ENCODE results near the gene SIPA1L2.

The SIPA1L2 gene, protein sequence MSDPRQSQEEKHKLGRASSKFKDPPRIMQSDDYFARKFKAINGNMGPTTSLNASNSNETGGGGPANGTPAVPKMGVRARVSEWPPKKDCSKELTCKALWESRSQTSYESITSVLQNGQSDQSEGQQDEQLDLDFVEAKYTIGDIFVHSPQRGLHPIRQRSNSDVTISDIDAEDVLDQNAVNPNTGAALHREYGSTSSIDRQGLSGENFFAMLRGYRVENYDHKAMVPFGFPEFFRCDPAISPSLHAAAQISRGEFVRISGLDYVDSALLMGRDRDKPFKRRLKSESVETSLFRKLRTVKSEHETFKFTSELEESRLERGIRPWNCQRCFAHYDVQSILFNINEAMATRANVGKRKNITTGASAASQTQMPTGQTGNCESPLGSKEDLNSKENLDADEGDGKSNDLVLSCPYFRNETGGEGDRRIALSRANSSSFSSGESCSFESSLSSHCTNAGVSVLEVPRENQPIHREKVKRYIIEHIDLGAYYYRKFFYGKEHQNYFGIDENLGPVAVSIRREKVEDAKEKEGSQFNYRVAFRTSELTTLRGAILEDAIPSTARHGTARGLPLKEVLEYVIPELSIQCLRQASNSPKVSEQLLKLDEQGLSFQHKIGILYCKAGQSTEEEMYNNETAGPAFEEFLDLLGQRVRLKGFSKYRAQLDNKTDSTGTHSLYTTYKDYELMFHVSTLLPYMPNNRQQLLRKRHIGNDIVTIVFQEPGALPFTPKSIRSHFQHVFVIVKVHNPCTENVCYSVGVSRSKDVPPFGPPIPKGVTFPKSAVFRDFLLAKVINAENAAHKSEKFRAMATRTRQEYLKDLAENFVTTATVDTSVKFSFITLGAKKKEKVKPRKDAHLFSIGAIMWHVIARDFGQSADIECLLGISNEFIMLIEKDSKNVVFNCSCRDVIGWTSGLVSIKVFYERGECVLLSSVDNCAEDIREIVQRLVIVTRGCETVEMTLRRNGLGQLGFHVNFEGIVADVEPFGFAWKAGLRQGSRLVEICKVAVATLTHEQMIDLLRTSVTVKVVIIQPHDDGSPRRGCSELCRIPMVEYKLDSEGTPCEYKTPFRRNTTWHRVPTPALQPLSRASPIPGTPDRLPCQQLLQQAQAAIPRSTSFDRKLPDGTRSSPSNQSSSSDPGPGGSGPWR (N-terminal part only)

DNA sequence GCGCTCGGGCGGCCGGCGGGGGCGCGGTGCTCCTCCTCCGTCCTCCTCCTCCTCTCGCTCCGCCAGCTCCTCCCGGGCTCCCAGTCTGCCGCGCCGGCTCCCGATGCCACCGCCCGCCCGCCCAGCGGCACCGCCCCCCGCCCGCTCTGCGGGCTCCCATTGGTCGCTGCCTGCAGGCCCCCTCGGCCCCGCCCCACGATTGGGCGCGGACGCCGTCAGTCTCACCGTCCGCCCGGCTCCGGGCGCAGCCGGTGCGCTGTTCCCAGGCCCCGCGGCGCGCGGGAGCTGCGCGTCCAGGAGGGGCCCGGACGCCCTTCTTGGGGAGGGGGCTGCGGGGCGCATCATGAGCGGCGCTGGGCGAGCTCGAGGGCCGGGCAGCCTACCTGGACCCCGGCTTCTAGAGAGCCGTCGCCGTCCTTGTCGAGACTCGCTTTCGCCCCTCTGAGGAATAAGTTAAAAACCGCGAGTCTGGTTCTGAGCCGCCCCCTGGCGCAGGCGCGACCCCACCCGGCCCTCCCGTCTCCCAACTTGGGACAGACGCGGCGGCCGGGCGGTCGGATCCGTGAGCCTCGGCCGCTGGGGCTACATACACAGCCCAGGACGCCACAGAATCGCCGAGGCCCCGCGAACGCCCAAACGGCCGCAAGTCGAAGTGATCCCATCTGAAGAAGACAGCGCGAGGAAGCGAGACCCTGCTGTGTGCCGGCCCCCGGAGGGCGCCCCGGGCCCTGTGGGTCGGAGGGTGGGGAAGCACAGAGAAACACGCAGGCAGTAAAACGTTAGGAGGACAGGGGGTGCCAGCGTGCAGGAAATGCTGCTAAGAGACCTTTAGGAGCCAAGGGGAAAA, at the start of gene SIPA1L2:
Gene SIPA1L2, minus strand, starts transcription at position 87 of the 847 bp plus-strand sequence. CDS start 114,794 bp downstream, outside the sequence.
- peak within 1 kb of the TSS; percentile 78 for H3K4me3 ChIP-seq (ENCODE audit: low read length)
- no peak for TF ChIP-seq ZNF274 (IDR thresholded peaks at IDR 0.05; ENCODE audit: low read depth, low read length)

DNA sequence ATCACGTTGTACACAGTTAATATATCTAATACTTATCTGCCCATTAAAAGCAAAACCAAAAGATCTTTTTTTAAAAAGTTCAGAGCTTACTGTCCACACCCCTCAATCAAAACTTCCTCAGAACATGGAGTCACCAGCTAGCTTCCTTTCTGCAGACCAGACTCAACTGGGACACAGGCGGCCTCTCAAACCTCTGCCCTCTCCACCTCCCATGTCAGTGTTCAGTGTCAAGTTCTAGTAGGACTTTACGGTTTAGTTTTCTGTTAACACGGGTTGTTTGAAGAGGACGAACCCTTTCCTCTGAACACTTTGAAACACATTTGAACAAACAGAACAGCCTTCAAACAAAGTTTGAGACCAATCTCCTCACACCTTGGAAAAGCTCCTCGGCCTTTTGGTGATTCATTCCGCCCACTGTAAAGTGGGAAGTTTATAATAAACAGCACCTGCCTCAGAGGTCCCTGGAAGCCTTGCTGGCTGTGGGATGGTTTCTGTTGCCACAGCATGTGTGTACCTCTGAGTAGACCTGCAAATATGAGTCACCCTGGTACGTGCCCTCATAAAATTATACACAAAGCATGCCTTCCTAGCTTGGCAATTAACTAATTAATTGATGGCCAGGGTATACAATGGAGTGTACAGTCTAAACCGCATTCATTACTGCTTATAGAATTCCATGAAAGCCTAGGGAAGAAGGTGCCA, 48.4 kb upstream of the SIPA1L2 start:
- H3K4me3 ChIP-seq (ENCODE audit: low read length) = no peak overlapping the region
- TF ChIP-seq ZNF274 (IDR thresholded peaks at IDR 0.05; ENCODE audit: low read depth, low read length) = no peak

DNA sequence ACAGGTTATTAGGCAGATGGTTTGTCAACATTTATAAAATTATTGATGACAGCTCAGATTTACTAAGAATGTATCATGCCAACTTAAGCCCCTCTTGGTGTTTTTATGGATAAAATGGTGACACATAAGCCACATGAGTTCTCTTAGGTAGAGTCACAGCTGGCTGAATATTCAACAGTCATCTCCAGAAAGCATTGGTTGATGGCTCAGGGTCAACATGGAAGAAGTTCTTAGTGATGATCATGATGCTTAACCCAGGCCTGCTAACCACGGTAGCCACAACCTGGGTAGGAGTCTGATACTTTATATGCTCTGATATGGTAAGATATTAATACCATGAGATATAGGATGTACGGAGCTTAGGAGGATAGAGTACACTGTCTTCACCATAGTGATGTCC, 46.4 kb upstream of the SIPA1L2 start:
- H3K4me3 ChIP-seq (ENCODE audit: low read length) = no peak overlapping the region
- TF ChIP-seq ZNF274 (IDR thresholded peaks at IDR 0.05; ENCODE audit: low read depth, low read length) = no peak

DNA sequence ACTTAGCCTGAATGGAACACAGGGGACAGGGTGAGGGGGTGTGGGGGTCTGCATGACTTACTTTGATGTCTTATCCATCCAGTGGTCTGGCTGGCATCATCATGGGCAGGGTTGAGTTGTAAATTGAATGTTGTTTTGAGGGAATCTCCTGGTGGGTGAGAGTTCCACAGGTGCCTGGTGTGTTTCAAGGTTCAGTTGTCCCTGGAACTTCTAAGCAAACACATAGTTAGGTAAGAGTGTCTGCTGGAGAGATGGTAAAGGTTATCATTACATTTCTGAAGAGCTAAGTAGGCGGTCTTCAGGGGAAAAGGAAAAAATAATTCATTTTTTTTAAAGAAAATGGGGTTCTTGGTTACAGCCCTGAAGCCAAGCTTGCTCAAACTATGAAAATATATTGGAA, 46.0 kb upstream of the SIPA1L2 start:
- H3K4me3 ChIP-seq (ENCODE audit: low read length) = no peak overlapping the region
- TF ChIP-seq ZNF274 (IDR thresholded peaks at IDR 0.05; ENCODE audit: low read depth, low read length) = no peak

DNA sequence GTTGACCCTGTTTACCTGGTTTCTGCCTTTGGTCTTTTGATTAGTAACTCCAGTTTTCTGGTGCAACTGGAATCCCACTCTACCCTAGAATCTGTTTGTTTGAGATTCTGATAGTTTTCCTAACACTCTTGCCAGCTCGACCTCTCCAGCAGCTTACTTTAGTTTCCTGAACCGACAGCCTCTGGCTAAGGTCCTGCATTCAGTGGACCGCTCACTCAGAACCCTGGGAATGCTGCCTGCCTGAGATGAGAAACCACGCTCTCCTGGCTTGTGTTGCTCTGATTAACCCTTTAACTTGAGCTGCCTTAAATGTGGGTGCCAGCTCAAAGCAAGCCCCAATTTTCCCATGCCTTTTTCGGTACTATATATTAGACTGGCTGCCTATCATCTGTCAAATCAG, 45.3 kb upstream of the SIPA1L2 start:
- H3K4me3 ChIP-seq (ENCODE audit: low read length) = no peak overlapping the region
- TF ChIP-seq ZNF274 (IDR thresholded peaks at IDR 0.05; ENCODE audit: low read depth, low read length) = no peak

DNA sequence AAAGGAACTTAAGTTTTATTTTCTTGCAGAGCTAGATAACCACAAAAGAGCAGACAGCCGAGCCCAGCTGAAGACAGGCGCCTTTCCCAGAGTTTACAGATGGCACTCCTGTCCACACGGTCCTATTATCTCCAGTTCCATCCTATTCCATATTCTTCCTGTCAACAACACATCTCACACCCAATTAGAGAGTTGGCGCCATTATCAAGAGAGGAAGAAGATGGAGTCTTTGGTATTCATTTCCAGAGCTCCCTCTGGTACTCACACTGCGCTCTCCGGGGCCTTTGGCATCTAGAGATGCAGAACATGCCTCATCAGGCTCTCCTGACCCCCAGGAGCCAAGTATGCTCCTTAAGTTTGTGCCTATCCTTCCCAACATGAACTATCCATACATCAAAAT, 43.3 kb upstream of the SIPA1L2 start:
- no peak overlapping the region for H3K4me3 ChIP-seq (ENCODE audit: low read length)

DNA sequence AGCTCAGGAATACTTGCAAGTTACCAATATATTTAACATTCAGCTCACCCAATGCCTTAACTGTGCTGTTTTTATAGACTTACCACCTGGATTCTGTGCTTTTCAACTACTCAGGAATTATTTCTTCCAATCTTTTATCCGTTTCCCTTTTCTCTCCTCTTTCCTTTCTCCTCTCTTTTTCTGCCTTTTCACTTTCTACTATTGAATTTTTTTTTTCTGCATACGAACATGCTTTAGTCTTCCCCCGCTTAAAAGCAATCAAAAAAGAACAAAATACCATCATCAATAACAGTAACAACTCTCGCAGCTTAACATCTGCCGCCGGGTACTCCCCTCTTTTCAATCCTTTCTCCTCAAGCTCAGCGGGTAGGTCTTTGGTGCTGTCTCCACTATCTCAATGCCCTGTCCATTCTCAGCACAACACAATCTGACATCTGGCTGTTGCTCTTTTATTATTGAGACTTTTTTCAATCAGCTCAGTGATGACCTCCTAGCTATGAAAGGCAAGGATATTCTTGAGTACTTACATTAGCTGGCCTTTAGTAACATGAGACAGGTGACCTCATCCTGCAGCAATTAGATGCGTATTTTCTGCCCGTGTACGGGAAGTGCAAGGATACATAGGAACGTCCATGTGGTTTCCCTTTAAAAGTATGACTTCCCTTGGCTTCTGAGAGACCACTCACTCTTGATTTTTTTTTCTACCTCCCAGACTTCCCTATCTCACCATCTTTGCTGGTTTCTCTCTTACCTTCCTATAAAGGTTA, 40.2 kb upstream of the SIPA1L2 start:
- no peak for TF ChIP-seq ZNF274 (IDR thresholded peaks at IDR 0.05; ENCODE audit: low read depth, low read length)
- H3K4me3 ChIP-seq (ENCODE audit: low read length) = no peak overlapping the region

More for the DNA sequence above, 43.3 kb upstream of the SIPA1L2 start:
- TF ChIP-seq ZNF274 (IDR thresholded peaks at IDR 0.05; ENCODE audit: low read depth, low read length) = no peak

DNA sequence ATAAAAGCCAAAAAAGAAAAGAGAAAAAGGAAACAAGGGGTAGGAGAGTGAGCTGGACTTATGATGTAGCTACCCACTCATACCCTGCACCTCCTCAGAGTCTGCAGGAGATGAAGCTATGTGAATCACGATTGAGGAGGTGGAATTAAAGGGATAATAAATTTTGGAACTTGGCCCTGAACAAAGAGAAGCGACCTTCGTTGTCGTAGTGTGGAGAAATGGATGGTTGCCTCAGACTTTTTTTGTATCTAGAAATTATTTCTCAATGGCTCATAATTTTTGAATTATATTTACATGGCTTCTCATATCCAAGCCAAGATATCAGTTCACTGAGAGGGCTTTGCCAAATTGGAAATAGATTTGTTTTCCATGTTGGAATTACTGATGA, 37.8 kb upstream of the SIPA1L2 start:
- no peak overlapping the region for H3K4me3 ChIP-seq (ENCODE audit: low read length)
- no peak for TF ChIP-seq ZNF274 (IDR thresholded peaks at IDR 0.05; ENCODE audit: low read depth, low read length)

DNA sequence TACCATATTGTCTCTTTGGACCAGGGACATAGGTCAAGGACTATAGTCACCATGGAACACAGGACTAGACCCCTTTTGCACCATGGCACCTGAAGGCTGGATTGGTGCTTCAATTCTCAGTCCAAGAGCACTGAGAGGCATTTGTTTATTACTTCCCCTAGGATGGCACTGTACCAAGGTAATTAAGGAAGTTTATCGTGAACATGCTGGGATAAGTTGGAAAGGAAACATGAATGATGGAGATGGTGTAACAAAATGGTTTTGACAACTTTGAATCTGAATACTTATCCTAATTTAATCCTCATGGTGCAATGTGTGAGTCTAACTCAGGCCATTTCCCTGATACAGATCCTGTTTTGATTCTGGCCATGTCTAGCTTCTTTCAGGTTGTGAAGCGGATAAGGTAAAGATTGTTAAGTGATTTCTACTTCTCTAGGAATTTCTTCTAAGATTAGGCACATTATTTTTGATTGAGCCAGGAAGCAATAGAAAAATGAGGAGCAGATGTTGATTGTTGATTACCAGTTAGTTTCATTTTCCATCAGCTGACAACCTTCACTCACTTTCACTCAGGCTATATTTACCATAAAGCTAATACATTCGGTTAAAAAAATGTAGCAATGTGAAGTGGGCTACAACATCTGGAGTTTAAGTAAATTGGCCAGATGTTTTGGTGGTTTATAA, 37.3 kb upstream of the SIPA1L2 start:
- no peak for TF ChIP-seq ZNF274 (IDR thresholded peaks at IDR 0.05; ENCODE audit: low read depth, low read length)

DNA sequence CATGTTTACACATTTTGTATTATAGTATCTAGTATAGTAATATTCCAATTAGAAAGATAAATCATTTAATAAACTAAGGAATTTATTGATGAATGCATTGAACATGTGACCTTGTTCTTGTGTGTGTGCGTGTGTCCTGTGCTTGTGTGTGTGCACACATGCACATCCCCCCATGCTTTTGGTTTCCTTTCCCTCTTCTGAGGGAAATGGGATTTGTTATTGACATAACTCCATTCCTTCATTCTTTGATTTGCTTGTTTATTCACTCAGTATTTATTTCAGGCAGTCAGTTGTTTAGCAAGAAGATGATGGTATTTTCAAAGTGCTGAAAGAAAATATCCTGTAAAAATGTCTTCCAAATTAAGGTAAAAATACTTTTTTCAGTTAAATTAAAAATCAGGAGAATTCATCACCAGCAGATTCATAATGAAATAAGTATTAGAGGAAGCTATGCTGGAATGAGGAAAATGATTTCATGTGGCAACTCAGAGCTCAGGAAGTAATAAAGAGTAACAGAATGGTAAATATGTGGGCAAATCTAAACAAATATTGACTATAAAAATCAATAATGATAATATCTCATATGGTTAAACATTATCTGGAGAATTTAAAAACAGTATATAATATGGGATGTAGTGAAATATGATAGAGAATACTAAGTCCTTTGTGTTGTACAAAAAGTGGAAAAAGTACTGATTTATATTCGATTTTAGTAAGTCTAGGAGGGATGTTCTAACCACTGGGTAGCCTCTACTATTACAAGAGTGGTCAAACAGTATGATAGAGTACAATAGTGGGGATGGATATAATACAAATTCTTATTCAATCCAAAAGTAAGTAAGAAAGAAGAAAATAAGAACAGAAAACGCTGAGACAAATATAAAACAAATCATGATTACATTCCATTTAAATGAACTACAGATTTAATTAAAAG, 35.2 kb upstream of the SIPA1L2 start:
- TF ChIP-seq ZNF274 (IDR thresholded peaks at IDR 0.05; ENCODE audit: low read depth, low read length) = no peak
- H3K4me3 ChIP-seq (ENCODE audit: low read length) = no peak overlapping the region

More for the DNA sequence above, 37.3 kb upstream of the SIPA1L2 start:
- H3K4me3 ChIP-seq (ENCODE audit: low read length) = no peak overlapping the region

DNA sequence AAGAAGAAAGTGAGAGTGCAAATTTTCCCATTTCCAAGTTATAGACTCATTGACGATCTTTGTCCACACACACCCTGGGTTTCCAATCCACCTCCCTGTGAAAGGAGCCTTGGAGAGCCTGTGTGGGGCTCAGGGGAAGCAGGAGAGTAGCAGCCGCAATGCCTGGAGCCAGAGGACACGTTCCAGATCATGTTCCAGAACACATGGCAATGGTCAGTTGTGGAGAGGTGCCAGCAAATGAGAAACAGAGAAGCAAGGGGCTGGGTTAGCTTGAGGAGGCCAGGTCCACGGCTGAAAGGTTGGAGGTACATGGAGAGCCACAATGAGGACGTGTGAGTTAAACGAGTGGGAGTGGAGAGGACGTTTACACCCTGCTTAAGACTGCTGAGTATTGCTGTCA, 33.0 kb upstream of the SIPA1L2 start:
- TF ChIP-seq ZNF274 (IDR thresholded peaks at IDR 0.05; ENCODE audit: low read depth, low read length) = no peak
- H3K4me3 ChIP-seq (ENCODE audit: low read length) = no peak overlapping the region

All from GM08714 (cell line).